ENCODE results near the gene TNFRSF21. TPM values are rescaled to one million over a fixed set of nuclear protein-coding genes. Genes with fewer than 3 reads are reported as not detected.

TNFRSF21 gene
- total and polyA plus RNA-seq, 2 of the 8 experiments (the other 6 are each of a cell fraction or from before 2014, with no cell fraction given), result 16.4 to 52.7 TPM

DNA sequence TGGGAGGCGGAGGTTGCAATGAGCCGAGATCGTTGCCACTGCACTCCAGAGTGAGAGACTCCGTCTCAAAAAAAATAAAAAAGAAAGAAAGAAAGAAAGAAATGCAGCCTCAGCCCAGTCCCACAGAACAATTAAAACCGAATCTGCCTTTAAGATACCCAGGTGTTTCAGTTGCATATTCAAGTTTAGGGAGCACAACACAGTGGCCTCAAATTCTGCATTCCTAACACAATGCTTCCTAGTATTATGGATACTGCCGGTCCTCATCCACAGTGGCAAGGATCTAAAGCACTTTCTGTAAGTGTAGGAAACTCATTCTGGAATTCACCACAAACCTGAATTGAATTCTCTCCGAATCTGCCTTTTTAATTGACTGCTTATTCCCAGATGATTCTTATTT is 80.5 kb downstream of the TNFRSF21 start:
- no peak for FAIRE-seq
- no peak overlapping the region for H4K91ac ChIP-seq (replicated peaks; ENCODE audit: insufficient read length, low read length)
- H2AK5ac ChIP-seq (ENCODE audit: low read depth, low read length), result no peak overlapping the region
- peaks cover 2% of the 10 kb centered on the region; the same call in 1 of the 2 replicates for H3K79me1 ChIP-seq (ENCODE audit: low read depth, low read length)
- 77% methylated on average over 7 of the region's 7 CpGs; no CpG with 5 or more reads in 1 of the 2 experiments for WGBS, 2 experiments (ENCODE audit: extremely low coverage in 1 of 2, insufficient coverage in 1 of 2, insufficient read length in 1 of 2, insufficient replicate concordance in 2 of 2, low coverage in 1 of 2, low lambda C conversion rate in 2 of 2, missing lambda C conversion rate in 1 of 2)
- ChIA-PET CTCF (ENCODE audit: partially characterized antibody) (interaction anchor here (0.5 to 1.2 kb wide), 4 partner anchors 12 to 131 kb away, joined by 3 to 7 read pairs (median 3); no protein-coding TSS in a partner anchor), POLR2A (ENCODE audit: partially characterized antibody) (interaction anchor here (1.2 to 1.3 kb wide), 2 partner anchors 13 to 16 kb away, joined by 3 read pairs; no protein-coding TSS in a partner anchor)
- no peaks in the 10 kb centered on the region for H3K9me3 ChIP-seq (ENCODE audit: insufficient read depth in 2 of 2, low read depth in 1 of 2, low read length in 1 of 2)
- no peak overlapping the region for H2BK120ac ChIP-seq (replicated peaks; ENCODE audit: low read depth, low read length)
- H3K9ac ChIP-seq (replicated peaks in 1 of 4; ENCODE audit: extremely low read depth in 1 of 4, low read depth in 3 of 4, low read length in 3 of 4), result no peak overlapping the region
- no peak overlapping the region for H3K4me3 ChIP-seq (ENCODE audit: extremely low read depth in 1 of 4, insufficient read depth in 2 of 4, low read depth in 3 of 4, low read length in 4 of 4)
- H3K56ac ChIP-seq (replicated peaks; ENCODE audit: insufficient read length, low read depth, low read length), result no peak overlapping the region
- no peak overlapping the region for H3K18ac ChIP-seq (ENCODE audit: extremely low read depth, low read length)
- no peak overlapping the region for H4K5ac ChIP-seq (ENCODE audit: insufficient read length, low read depth, low read length)
- H3K4ac ChIP-seq (replicated peaks; ENCODE audit: insufficient read length, low read depth, low read length), result no peak overlapping the region
- H2BK12ac ChIP-seq (ENCODE audit: low read depth, low read length), result no peak overlapping the region
- peaks cover 2 to 6% (median 3%) of the 10 kb centered on the region in 4 experiments; a peak in 6 of 7 replicates for H3K4me1 ChIP-seq (replicated peaks in 1 of 4; ENCODE audit: control insufficient read depth in 3 of 4, insufficient read depth in 4 of 4, low read length in 3 of 4)
- H2BK15ac ChIP-seq (ENCODE audit: low read length), result no peak overlapping the region
- H3K79me2 ChIP-seq (ENCODE audit: control insufficient read depth in 1 of 2, insufficient read depth in 2 of 2, low read length in 2 of 2), result no peaks in the 10 kb centered on the region
- H4K8ac ChIP-seq (ENCODE audit: extremely low read depth, insufficient read depth, low read length), result no peak overlapping the region
- no peak overlapping the region for H2AFZ ChIP-seq (ENCODE audit: low read length)
- H3K23ac ChIP-seq (ENCODE audit: insufficient read length), result no peak overlapping the region
- no peak for DNase-seq (ENCODE audit: low read depth in 1 of 2, low spot score in 2 of 2)
- peak; percentile 84; the same call in 1 of the 2 replicates for TF ChIP-seq TCF12 (IDR thresholded peaks at IDR 0.05; ENCODE audit: low read depth, low read length)
- no peak for TF ChIP-seq EZH2 (IDR thresholded peaks at IDR 0.05; ENCODE audit: low read depth, low read length, severe bottlenecking)
- TF ChIP-seq CTBP2 (IDR thresholded peaks at IDR 0.05; ENCODE audit: borderline replicate concordance, insufficient read depth, insufficient read length, low read length), result no peak
- no peak for TF ChIP-seq JUND (IDR thresholded peaks at IDR 0.05; ENCODE audit: low read length)
- no peak for TF ChIP-seq CBX5 (IDR thresholded peaks at IDR 0.05; ENCODE audit: low read depth, low read length)
- TF ChIP-seq BRCA1 (IDR thresholded peaks at IDR 0.05; ENCODE audit: low read depth, low read length), result no peak
- TF ChIP-seq BCL11A (IDR thresholded peaks at IDR 0.05; ENCODE audit: low read depth in 2 of 2, low read length in 2 of 2), result no peak
- no peak overlapping the region for H3K27ac ChIP-seq (ENCODE audit: low read depth, low read length)
- no peaks in the 10 kb centered on the region for H4K20me1 ChIP-seq (replicated peaks in 1 of 2; ENCODE audit: control insufficient read depth in 1 of 2, insufficient read depth in 2 of 2, low read length in 2 of 2)
- H3K27me3 ChIP-seq (replicated peaks in 1 of 4; ENCODE audit: control insufficient read depth in 3 of 4, extremely low read depth in 1 of 4, insufficient read depth in 3 of 4, low read length in 3 of 4), result no peaks in the 10 kb centered on the region
- no peaks in the 10 kb centered on the region for H3K23me2 ChIP-seq (ENCODE audit: low read depth, low read length)
- peaks cover 0 to 20% (median 7%) of the 10 kb centered on the region in 4 experiments; a peak in 4 of 8 replicates for H3K36me3 ChIP-seq (ENCODE audit: control insufficient read depth in 2 of 4, insufficient read depth in 4 of 4, low read length in 3 of 4)
- H3K4me2 ChIP-seq (ENCODE audit: insufficient read depth in 1 of 2, low read depth in 2 of 2, low read length in 2 of 2), result no peak overlapping the region; a peak in 1 of 4 replicates
- no peak overlapping the region for H2BK5ac ChIP-seq (ENCODE audit: low read depth, low read length)
- no peak overlapping the region for H2BK20ac ChIP-seq (ENCODE audit: low read length)
- no peak overlapping the region for H3K14ac ChIP-seq (ENCODE audit: insufficient read length)
